Endothelial cell of umbilical vein (primary cell): ENCODE measurements around the gene TRPM8. TPM values are rescaled to one million over a fixed set of nuclear protein-coding genes. Genes with fewer than 3 reads are reported as not detected.
A peak's percentile ranks its signal among the peaks of the same experiment; 100 is the strongest.

Source experiments
- BruUV-seq: library from RNA; stranded (reverse); fragments of 400-500 nt; replicated peaks from 2 replicates; lab custom pipeline; 2021; lab: Mats Ljungman, UMichigan
- CTCF ChIA-PET: fragments of 300-600, 350-600 bp; sonication (Branson Sonifier 250); formaldehyde crosslinking; loops from one replicate; lab custom pipeline; 2021; ENCODE audit warnings: antibody characterized with exemption, inconsistent platforms; lab: Charles Lee
- POLR2A ChIA-PET: fragments of 300-600, 350-600 bp; sonication (Branson Sonifier 250); formaldehyde crosslinking; loops from one replicate; lab custom pipeline; 2021; ENCODE audit warnings: antibody characterized with exemption, inconsistent platforms; lab: Charles Lee
- DNase-seq: peaks from one replicate; pipeline ENCODE4 v3.0.0-alpha.2; 2011; ENCODE audit warnings: low read depth, low spot score
- FAIRE-seq: peaks from 2 replicates; lab custom pipeline; 2011; peaks lifted over from hg19 to GRCh38; lab: Jason Lieb, UNC
- H2AFZ ChIP-seq: 2 replicates; pipeline ENCODE4 v1.6.0; 2012; ENCODE audit warnings: low read depth, low read length, control low read depth, inconsistent platforms
- H3K27ac ChIP-seq: 2 replicates; pipeline ENCODE4 v1.5.1; 2011; ENCODE audit warnings: low read depth, mild to moderate bottlenecking, control low read depth, low read length, moderate library complexity; ENCODE audit not compliant: insufficient read depth
- H3K27me3 ChIP-seq, 2 experiments: 2 replicates each; pipeline versions ENCODE4 v1.6.0 to v1.6.1; 2011; ENCODE audit warnings: low read length in 2 of 2, mixed read lengths in 1 of 2; ENCODE audit not compliant: control insufficient read depth in 2 of 2, insufficient read depth in 2 of 2
- H3K36me3 ChIP-seq, 2 experiments: 2 replicates in 1 of 2; 3 replicates in 1 of 2; pipeline ENCODE4 v1.5.1; 2011; ENCODE audit warnings: low read length in 2 of 2, mild to moderate bottlenecking in 1 of 2, moderate library complexity in 1 of 2; ENCODE audit not compliant: control insufficient read depth in 2 of 2, insufficient read depth in 2 of 2; ENCODE audit errors: extremely low read depth in 1 of 2
- H3K4me1 ChIP-seq: 3 replicates; pipeline ENCODE4 v1.5.1; 2011; ENCODE audit warnings: mild to moderate bottlenecking, low read length; ENCODE audit not compliant: control insufficient read depth, insufficient read depth; ENCODE audit errors: extremely low read depth
- H3K4me2 ChIP-seq: 2 replicates; pipeline ENCODE4 v1.6.1; 2011; ENCODE audit warnings: low read length, control low read depth, mixed read lengths; ENCODE audit not compliant: insufficient read depth
- H3K4me3 ChIP-seq, 3 experiments: fragments of 200-600 bp in 1 of 3; sonication (generic), shearing (Covaris generic) in 1 of 3; replicated peaks in 1 of 3; 2 replicates each; pipeline ENCODE4 v1.5.1; 2011 to 2016; ENCODE audit warnings: control low read depth in 3 of 3, low read length in 3 of 3, mild to moderate bottlenecking in 2 of 3, inconsistent platforms in 1 of 3, low read depth in 1 of 3, moderate library complexity in 1 of 3; ENCODE audit not compliant: insufficient read depth in 1 of 3
- H3K79me2 ChIP-seq: 2 replicates; pipeline ENCODE4 v1.6.0; 2012; ENCODE audit warnings: low read length, inconsistent platforms; ENCODE audit not compliant: control insufficient read depth, insufficient read depth
- H3K9ac ChIP-seq: replicated peaks from 2 replicates; pipeline ENCODE3; 2011; ENCODE audit warnings: low read length, control low read depth; ENCODE audit not compliant: insufficient read depth; ENCODE audit errors: extremely low read depth
- H3K9me1 ChIP-seq: replicated peaks from 3 replicates; pipeline ENCODE4 v1.6.0; 2011; ENCODE audit warnings: mild to moderate bottlenecking, low read length; ENCODE audit not compliant: control insufficient read depth, insufficient read depth; ENCODE audit errors: extremely low read depth
- H3K9me3 ChIP-seq: replicated peaks from 2 replicates; pipeline ENCODE4 v1.5.1; 2012; ENCODE audit warnings: low read length, inconsistent platforms; ENCODE audit not compliant: control insufficient read depth, insufficient read depth
- H4K20me1 ChIP-seq: replicated peaks from 2 replicates; pipeline ENCODE3; 2011; ENCODE audit warnings: mild to moderate bottlenecking, low read length; ENCODE audit not compliant: control insufficient read depth, insufficient read depth; ENCODE audit errors: extremely low read depth
- FOS ChIP-seq: IDR thresholded peaks from 2 replicates; pipeline ENCODE4 v1.6.1; 2011; ENCODE audit warnings: mild to moderate bottlenecking, low read length, moderate library complexity, borderline replicate concordance; ENCODE audit not compliant: insufficient read depth
- GATA2 ChIP-seq: IDR thresholded peaks from 2 replicates; pipeline ENCODE4 v1.7.0; 2011; ENCODE audit warnings: low read depth, mild to moderate bottlenecking, moderate library complexity, mixed read lengths, low read length; ENCODE audit not compliant: insufficient read length, insufficient read depth
- JUN ChIP-seq: IDR thresholded peaks from 2 replicates; pipeline ENCODE4 v1.6.1; 2011; ENCODE audit warnings: borderline replicate concordance, low read depth; ENCODE audit not compliant: insufficient read length, insufficient read depth
- POLR2AphosphoS5 ChIP-seq: IDR thresholded peaks from 2 replicates; pipeline ENCODE4 v1.6.1; 2012; ENCODE audit warnings: low read depth, mild to moderate bottlenecking, control low read depth, low read length, moderate library complexity; ENCODE audit not compliant: insufficient read depth
- dilution Hi-C: fragments of 300-500 bp; cut with MboI; formaldehyde crosslinking; loops from one replicate; pipeline ENCODE4 v1.15.0; 2019; ENCODE audit warnings: low sequenced_read_pairs; ENCODE audit not compliant: extremely low pct_ligation_motif_present
- intact Hi-C: fragments of 100-400 bp; cut with micrococcal nuclease; formaldehyde crosslinking; loops from one replicate; pipeline ENCODE4 v1.10.0; 2022
- polyA plus RNA-seq, 4 experiments: library from polyadenylated mRNA; depleted of rRNA in 3 of 4; stranded (reverse) in 3 of 4; unstranded in 1 of 4; fragments of >200 nt; gene quantifications; 2 replicates each; pipeline versions ENCODE4 v1.2.1 to v1.2.3, GENCODE V29; 2011 to 2012; ENCODE audit warnings: missing spikeins in 1 of 4
- total RNA-seq: library from RNA; stranded (reverse); gene quantifications from 2 replicates; pipeline ENCODE4 v1.2.3, GENCODE V29; 2021
- TF ChIP-seq, protein P1 (sequence below), 2 donors: IDR thresholded peaks; 1 replicate in 1 of 2; 2 replicates in 1 of 2; pipeline ENCODE4 v1.5.1; 2011; ENCODE audit warnings: low read length in 2 of 2, mild to moderate bottlenecking in 2 of 2, moderate library complexity in 2 of 2, control low read depth in 1 of 2, inconsistent platforms in 1 of 2, low read depth in 1 of 2; ENCODE audit not compliant: insufficient read depth in 1 of 2; ENCODE audit errors: extremely low read depth in 1 of 2
- TF ChIP-seq, protein P2 (sequence below): IDR thresholded peaks from 2 replicates; pipeline ENCODE4 v1.6.1; 2011; ENCODE audit not compliant: insufficient read depth, insufficient read length

TRPM8 gene
- total and polyA plus RNA-seq, 2 donors (not counting 3 experiments of a cell fraction or from before 2014, with no cell fraction given): not detected

DNA sequence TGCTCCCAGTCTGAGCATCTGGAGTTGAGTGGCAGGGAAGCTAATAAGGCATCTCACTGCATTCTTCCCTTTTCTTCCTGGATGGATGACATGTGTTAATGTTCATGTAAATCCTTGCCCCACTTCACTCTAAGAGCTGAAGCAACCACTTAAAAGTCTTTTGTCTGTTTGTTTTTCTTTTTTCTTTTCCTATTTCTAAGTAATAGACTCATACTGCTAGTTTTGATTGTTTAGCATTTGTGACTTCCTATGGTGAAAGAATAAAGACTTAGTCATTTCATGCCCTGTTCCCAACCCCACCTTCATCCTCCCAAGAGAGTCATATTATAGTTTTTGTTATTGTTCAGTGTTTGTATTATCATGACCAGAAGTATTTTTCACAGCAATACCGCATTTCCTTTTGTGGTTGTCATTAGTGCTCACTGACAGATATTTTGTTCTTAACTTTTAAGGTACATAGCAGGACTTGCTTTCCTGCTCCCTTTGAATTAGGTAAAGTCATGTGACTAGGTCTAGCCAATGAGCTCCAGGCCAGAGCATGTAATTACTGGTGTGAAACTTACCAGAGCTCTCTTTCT, 115.2 kb downstream of the TRPM8 start:
- intact Hi-C loops (loop anchor here (1.0 kb wide), 1 partner anchor 58 kb away; no protein-coding TSS in a partner anchor), dilution Hi-C loops (no loop called here)
- Histone ChIP-seq H3K36me3 (no peaks in the 10 kb centered on the region), H3K4me2 (peak overlapping the region; percentile 28), H3K9me3 (no peaks in the 10 kb centered on the region), H3K9me1 (no peaks in the 10 kb centered on the region), H3K27ac (peak overlapping the region; percentile 59), H3K9ac (no peak overlapping the region), H4K20me1 (no peaks in the 10 kb centered on the region), H2AFZ (no peak overlapping the region), H3K4me3 (no peak overlapping the region), H3K79me2 (no peaks in the 10 kb centered on the region), H3K27me3 (no peaks in the 10 kb centered on the region), H3K4me1 (peaks cover 17% of the 10 kb centered on the region)
- peak; percentile 57 for DNase-seq
- no TSS peak for BruUV-seq
- ChIA-PET POLR2A (no interaction called here), CTCF (interaction anchor here (0.8 to 1.2 kb wide), 3 partner anchors 10 to 513 kb away, joined by 3 to 4 read pairs (median 4); no protein-coding TSS in a partner anchor)
- TF ChIP-seq, protein P1, sequence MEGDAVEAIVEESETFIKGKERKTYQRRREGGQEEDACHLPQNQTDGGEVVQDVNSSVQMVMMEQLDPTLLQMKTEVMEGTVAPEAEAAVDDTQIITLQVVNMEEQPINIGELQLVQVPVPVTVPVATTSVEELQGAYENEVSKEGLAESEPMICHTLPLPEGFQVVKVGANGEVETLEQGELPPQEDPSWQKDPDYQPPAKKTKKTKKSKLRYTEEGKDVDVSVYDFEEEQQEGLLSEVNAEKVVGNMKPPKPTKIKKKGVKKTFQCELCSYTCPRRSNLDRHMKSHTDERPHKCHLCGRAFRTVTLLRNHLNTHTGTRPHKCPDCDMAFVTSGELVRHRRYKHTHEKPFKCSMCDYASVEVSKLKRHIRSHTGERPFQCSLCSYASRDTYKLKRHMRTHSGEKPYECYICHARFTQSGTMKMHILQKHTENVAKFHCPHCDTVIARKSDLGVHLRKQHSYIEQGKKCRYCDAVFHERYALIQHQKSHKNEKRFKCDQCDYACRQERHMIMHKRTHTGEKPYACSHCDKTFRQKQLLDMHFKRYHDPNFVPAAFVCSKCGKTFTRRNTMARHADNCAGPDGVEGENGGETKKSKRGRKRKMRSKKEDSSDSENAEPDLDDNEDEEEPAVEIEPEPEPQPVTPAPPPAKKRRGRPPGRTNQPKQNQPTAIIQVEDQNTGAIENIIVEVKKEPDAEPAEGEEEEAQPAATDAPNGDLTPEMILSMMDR (IDR thresholded peaks at IDR 0.05; ENCODE audit: extremely low read depth in 1 of 2, insufficient read depth in 1 of 2, low read depth in 1 of 2, low read length in 2 of 2): no peak
- TF ChIP-seq GATA2 (no peak), POLR2AphosphoS5 (peak; percentile 45), FOS (peak; percentile 20), JUN (peak; percentile 44)
- TF ChIP-seq, protein P2, sequence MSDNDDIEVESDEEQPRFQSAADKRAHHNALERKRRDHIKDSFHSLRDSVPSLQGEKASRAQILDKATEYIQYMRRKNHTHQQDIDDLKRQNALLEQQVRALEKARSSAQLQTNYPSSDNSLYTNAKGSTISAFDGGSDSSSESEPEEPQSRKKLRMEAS: no peak
- peak; percentile 90 for FAIRE-seq
